Heart left ventricle (tissue), 16 donors: ENCODE measurements around the gene MPPED1. TPM values are rescaled to one million over a fixed set of nuclear protein-coding genes. Genes with fewer than 3 reads are reported as not detected.

Source experiments
- ATAC-seq, 4 donors: fragments of 200-7000 bp; cut with Tn5 transposase; one replicate each; pipeline ENCODE4 v1.9.1; 2020 to 2022; ENCODE audit warnings: moderate library complexity in 4 of 4, mild to moderate bottlenecking in 3 of 4, moderate number of reproducible peaks in 1 of 4
- DNase-seq, 5 donors: peaks; one replicate each; pipeline ENCODE4 v3.0.0-alpha.2; 2020
- H3K27ac ChIP-seq, 12 donors: fragments of 200-600 bp; sonication (generic) in 4 of 12; one replicate each; pipeline versions ENCODE4 v1.5.0 to v1.8.0; 2016 to 2022; ENCODE audit warnings: mild to moderate bottlenecking in 2 of 12
- H3K27me3 ChIP-seq, 9 donors: fragments of 200-600 bp; sonication (generic) in 2 of 9; one replicate each; pipeline versions ENCODE4 v1.5.1 to v1.8.0; 2016 to 2022; ENCODE audit warnings: mild to moderate bottlenecking in 3 of 9
- H3K36me3 ChIP-seq, 9 donors: fragments of 200-600 bp; sonication (generic) in 2 of 9; one replicate each; pipeline versions ENCODE4 v1.5.0 to v1.8.0; 2018 to 2022; ENCODE audit warnings: mild to moderate bottlenecking in 2 of 9
- H3K4me1 ChIP-seq, 12 donors: fragments of 200-600 bp; sonication (generic) in 4 of 12; one replicate each; pipeline versions ENCODE4 v1.5.0 to v1.8.0; 2016 to 2022; ENCODE audit warnings: mild to moderate bottlenecking in 3 of 12
- H3K4me3 ChIP-seq, 12 donors: fragments of 200-600 bp; sonication (generic) in 4 of 12; one replicate each; pipeline versions ENCODE4 v1.5.0 to v1.8.0; 2017 to 2022; ENCODE audit warnings: mild to moderate bottlenecking in 9 of 12, moderate library complexity in 4 of 12
- H3K9me3 ChIP-seq, 12 donors: fragments of 200-600 bp; sonication (generic) in 4 of 12; one replicate each; pipeline versions ENCODE4 v1.5.0 to v1.8.0; 2016 to 2022; ENCODE audit warnings: mild to moderate bottlenecking in 1 of 12
- POLR2A ChIP-seq, 2 donors: fragments of 450-650 bp; IDR thresholded peaks; one replicate each; pipeline ENCODE4 v1.6.1; 2017; ENCODE audit warnings: antibody characterized with exemption in 2 of 2, mild to moderate bottlenecking in 2 of 2, moderate library complexity in 2 of 2
- WGBS, 4 donors: extraction: QIAGEN DNeasy Blood & Tissue Kit in 2 of 4; methylation state at CpG; one replicate each; pipeline versions ENCODE4 v1.1.5 to v1.1.7; 2013 to 2018; 5-methylcytosine and 5-hydroxymethylcytosine counted together
- intact Hi-C, 10 donors: fragments of 100-400 bp; cut with DNase I; formaldehyde crosslinking; loops; one replicate each; pipeline versions ENCODE4 v1.11.1 to v1.14.2; 2022
- polyA plus RNA-seq, 2 donors: library from polyadenylated mRNA; stranded (reverse); fragments of 200-250 nt; gene quantifications; one replicate each; pipeline ENCODE4 v1.2.3, GENCODE V29; 2013
- total RNA-seq, 9 donors: library from RNA; depleted of rRNA in 2 of 9; stranded (reverse); fragments of >200 nt in 2 of 9; fragmentation: NEBNext Ultra II Directional in 3 of 9; extraction: Animal tissue kit (Norgen Biotek cat#: 25700) in 3 of 9; gene quantifications; one replicate each; pipeline versions ENCODE4 v1.1.0 to v1.2.4, GENCODE V29; 2016 to 2023
- TF ChIP-seq, protein P1 (sequence below), 12 donors: fragments of 200-600 bp; sonication (generic) in 4 of 12; IDR thresholded peaks; one replicate each; pipeline versions ENCODE4 v1.5.0 to v1.8.0; 2018 to 2022; ENCODE audit warnings: antibody characterized with exemption in 12 of 12, mild to moderate bottlenecking in 5 of 12
- donor health status: ischemic (EF 13 %, LVEDD 7.1; RV severe dilation, severe dysfunction).
- donor health status: healthy with polysubstance abuse.
- donor health status: DM: no; HTN: yes; CAD: no.
- donor health status: DM: no; HTN: no; CAD: no.
- donor health status: ischemic (EF 25% LVEDD 6.9; RV normal size, moderate dysfunction).
- donor health status: ischemic (EF 25% LVEDD 5.7; RV mildly dilated, moderate dysfunction).
- donor health status: healthy.
- donor health status: DM: yes; HTN: yes; CAD: no.
- donor health status: ischemic (EF 35%, LVEDD 5.7; RV mildly dilated, moderate dysfunction).
- donor health status: nonischemic (EF 11% LVEDD 7.7; RV severe dilation, severe dysfunction).
- donor health status: DM: yes; HTN: yes; CAD: no.
- donor health status: PGD.
- donor health status: ischemic (EF 29% LVEDD 5.4; RV normal size, mild dysfunction).
- donor health status: nonischemic (EF 23%, LVEDD 6.1; RV moderate dilation, normal function).

MPPED1 gene
- total and polyA plus RNA-seq, 11 donors: 0.12 TPM; not detected in 10

GRCh38 chr22:43448048-43448447, 36.2 kb downstream of the MPPED1 start:
- 61 to 85% (median 70%) methylated on average over 2 to 3 of the region's 3 CpGs for WGBS, 4 donors
- intact Hi-C loops: no loop called here
- peaks cover 0 to 10% (median 0%) of the 10 kb centered on the region in 9 donors for H3K27me3 ChIP-seq
- TF ChIP-seq, protein P1, sequence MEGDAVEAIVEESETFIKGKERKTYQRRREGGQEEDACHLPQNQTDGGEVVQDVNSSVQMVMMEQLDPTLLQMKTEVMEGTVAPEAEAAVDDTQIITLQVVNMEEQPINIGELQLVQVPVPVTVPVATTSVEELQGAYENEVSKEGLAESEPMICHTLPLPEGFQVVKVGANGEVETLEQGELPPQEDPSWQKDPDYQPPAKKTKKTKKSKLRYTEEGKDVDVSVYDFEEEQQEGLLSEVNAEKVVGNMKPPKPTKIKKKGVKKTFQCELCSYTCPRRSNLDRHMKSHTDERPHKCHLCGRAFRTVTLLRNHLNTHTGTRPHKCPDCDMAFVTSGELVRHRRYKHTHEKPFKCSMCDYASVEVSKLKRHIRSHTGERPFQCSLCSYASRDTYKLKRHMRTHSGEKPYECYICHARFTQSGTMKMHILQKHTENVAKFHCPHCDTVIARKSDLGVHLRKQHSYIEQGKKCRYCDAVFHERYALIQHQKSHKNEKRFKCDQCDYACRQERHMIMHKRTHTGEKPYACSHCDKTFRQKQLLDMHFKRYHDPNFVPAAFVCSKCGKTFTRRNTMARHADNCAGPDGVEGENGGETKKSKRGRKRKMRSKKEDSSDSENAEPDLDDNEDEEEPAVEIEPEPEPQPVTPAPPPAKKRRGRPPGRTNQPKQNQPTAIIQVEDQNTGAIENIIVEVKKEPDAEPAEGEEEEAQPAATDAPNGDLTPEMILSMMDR (IDR thresholded peaks at IDR 0.05): no peak
- no peak for TF ChIP-seq POLR2A (IDR thresholded peaks at IDR 0.05)
- no peak for ATAC-seq
- no peak overlapping the region for H3K27ac ChIP-seq
- DNase-seq: no peak
- no peak overlapping the region for H3K4me3 ChIP-seq
- no peaks in the 10 kb centered on the region for H3K36me3 ChIP-seq
- H3K4me1 ChIP-seq: no peaks in the 10 kb centered on the region
- no peaks in the 10 kb centered on the region for H3K9me3 ChIP-seq

DNA sequence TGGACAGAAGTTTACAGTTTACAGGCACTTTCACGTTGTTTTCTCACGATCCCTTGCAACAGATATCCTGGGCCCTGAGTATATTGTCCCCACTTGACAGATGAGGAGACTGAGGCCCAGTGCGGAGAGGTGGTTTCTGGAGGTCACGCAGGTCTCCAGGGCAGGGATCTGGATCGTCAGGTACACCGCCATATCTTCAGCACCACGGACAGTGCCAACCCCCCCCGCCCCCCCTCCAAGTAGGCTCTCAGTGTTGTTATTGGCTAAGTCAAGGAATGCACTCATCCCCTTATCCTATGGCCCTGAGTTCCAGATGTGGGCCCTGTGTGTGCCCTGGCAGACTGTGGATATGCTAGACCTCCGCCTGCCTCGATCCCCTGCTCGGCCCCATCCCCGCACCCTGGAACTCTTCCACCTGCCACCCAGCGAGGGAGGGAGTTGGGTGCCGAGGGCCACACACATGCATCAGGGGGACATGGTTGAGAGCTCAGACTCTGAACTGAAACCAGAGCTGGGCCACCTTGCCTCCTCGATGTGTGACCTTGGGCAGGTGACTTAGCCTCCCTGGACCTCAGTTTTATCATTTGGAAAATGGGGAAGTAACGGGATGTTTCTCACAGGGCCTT, 37.5 kb downstream of the MPPED1 start:
- intact Hi-C loops: no loop called here
- no peak for DNase-seq
- no peak for ATAC-seq
- Histone ChIP-seq H3K27me3 (peaks cover 0 to 15% (median 0%) of the 10 kb centered on the region in 9 donors), H3K27ac (no peak overlapping the region), H3K4me1 (no peaks in the 10 kb centered on the region), H3K9me3 (no peaks in the 10 kb centered on the region), H3K36me3 (no peaks in the 10 kb centered on the region), H3K4me3 (no peak overlapping the region)
- TF ChIP-seq, protein P1 (IDR thresholded peaks at IDR 0.05): no peak
- TF ChIP-seq POLR2A (IDR thresholded peaks at IDR 0.05): no peak
- WGBS, 4 donors: 59 to 70% (median 65%) methylated on average over 10 to 16 of the region's 16 CpGs

DNA sequence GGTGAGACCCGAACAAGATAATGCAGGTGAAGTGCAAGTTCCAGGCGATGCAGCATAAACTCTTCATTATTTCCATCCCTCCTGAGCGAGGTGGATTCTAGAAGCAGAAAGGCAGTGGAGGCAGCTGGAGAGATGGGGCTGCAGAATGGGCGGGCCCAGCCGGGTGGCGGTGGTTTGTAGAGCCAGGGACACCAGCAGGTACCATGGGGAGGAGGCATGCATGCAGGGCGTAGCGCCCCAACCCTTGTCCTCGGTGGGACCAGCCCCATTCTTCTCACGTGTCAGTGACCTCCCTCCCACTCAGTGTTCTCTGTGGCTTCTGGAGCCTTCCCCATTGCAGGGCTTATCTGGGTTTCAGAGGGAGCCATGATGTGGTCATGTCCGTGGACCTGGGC, 38.0 kb downstream of the MPPED1 start:
- TF ChIP-seq POLR2A (IDR thresholded peaks at IDR 0.05): no peak
- TF ChIP-seq, protein P1 (IDR thresholded peaks at IDR 0.05): no peak
- ATAC-seq: peak in 1 of 4 donors; percentile 15
- no peaks in the 10 kb centered on the region for H3K9me3 ChIP-seq
- peaks cover 0 to 19% (median 0%) of the 10 kb centered on the region in 9 donors for H3K27me3 ChIP-seq
- H3K4me1 ChIP-seq: no peaks in the 10 kb centered on the region
- DNase-seq: no peak
- WGBS, 4 donors: 84 to 86% (median 85%) methylated on average over 10 to 11 of the region's 11 CpGs
- no peak overlapping the region for H3K4me3 ChIP-seq
- no peak overlapping the region for H3K27ac ChIP-seq
- no peaks in the 10 kb centered on the region for H3K36me3 ChIP-seq
- intact Hi-C loops: no loop called here

DNA sequence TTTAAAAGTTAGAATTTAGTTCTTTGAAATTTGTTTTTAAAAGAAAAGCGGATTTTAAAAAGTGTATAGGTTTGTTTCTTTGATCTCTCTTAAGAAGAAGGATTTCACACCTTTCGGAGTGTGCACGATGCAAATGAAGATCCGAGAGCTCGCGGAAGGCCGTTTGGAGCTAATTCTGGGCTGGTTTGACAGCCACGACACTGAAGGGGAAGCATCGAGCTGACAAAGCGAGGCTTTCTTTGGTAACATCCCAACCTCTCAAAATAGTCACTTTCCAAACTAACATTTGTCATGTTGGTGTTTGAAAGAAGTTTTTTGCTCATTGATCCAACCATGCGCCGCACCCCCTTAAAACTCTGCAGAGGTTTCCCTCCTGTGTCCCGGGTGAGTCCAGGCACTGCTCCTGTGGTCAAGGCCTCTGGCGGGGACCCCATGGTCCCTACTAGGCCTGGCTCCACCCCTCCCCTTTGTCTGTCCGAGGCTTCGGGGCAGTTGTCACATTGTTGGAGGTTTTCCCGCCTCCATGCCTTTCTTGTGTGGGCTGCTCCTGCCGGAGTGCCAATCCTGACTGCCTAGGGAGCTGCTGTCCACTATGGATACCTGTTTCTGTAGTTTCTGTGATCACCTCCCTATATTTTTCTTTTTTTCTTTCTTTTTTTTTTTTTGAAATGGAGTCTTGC, 39.7 kb downstream of the MPPED1 start:
- Histone ChIP-seq H3K4me3 (no peak overlapping the region), H3K9me3 (no peaks in the 10 kb centered on the region), H3K36me3 (no peaks in the 10 kb centered on the region), H3K27ac (no peak overlapping the region), H3K4me1 (no peaks in the 10 kb centered on the region), H3K27me3 (peaks cover 0 to 24% (median 0%) of the 10 kb centered on the region in 9 donors)
- intact Hi-C loops: no loop called here
- 64 to 75% (median 70%) methylated on average over 18 of the region's 18 CpGs for WGBS, 4 donors
- DNase-seq: no peak
- no peak for ATAC-seq
- TF ChIP-seq, protein P1 (IDR thresholded peaks at IDR 0.05): no peak
- TF ChIP-seq POLR2A (IDR thresholded peaks at IDR 0.05): no peak
